HepG2 (cell line): ENCODE results near the gene ZP2. TPM values are rescaled to one million over a fixed set of nuclear protein-coding genes. Genes with fewer than 3 reads are reported as not detected.

Source experiments
- AKNA ChIP-seq: sonication (generic); formaldehyde crosslinking; IDR thresholded peaks from 2 replicates; pipeline ENCODE4 v1.4.0; 2020; ENCODE audit warnings: missing genetic modification reagents, borderline replicate concordance
- ARID5B ChIP-seq: IDR thresholded peaks from 2 replicates; pipeline ENCODE4 v1.4.0; 2020; ENCODE audit warnings: mild to moderate bottlenecking, missing genetic modification reagents
- KAT8 ChIP-seq: IDR thresholded peaks from 2 replicates; pipeline ENCODE4 v1.6.1; 2016; ENCODE audit warnings: missing genetic modification reagents, missing compliant biosample characterization
- PLSCR1 ChIP-seq: sonication (generic); formaldehyde crosslinking; IDR thresholded peaks from 2 replicates; pipeline ENCODE4 v1.5.0; 2020; ENCODE audit warnings: missing genetic modification reagents, mild to moderate bottlenecking, borderline replicate concordance
- PTBP1 ChIP-seq: fragments of 200-400 bp; formaldehyde crosslinking; IDR thresholded peaks from 2 replicates; pipeline ENCODE4 v1.6.1; 2018; ENCODE audit warnings: low read length, low read depth; ENCODE audit not compliant: poor library complexity, severe bottlenecking
- RNF2 ChIP-seq: fragments of 450-650 bp; conservative IDR thresholded peaks from 2 replicates; pipeline ENCODE4 v1.6.1; 2016; ENCODE audit warnings: low read depth
- SYNCRIP ChIP-seq: fragments of 200-400 bp; formaldehyde crosslinking; IDR thresholded peaks from 2 replicates; pipeline ENCODE4 v1.6.1; 2018; ENCODE audit warnings: mild to moderate bottlenecking, low read depth, low read length; ENCODE audit not compliant: insufficient read depth
- ZMYM3 ChIP-seq: sonication (generic); formaldehyde crosslinking; IDR thresholded peaks from 2 replicates; pipeline ENCODE4 v1.5.1; 2020; ENCODE audit warnings: mild to moderate bottlenecking, missing genetic modification reagents
- ZNF574 ChIP-seq: sonication (generic); formaldehyde crosslinking; IDR thresholded peaks from 2 replicates; pipeline ENCODE4 v1.4.0; 2020; ENCODE audit warnings: missing genetic modification reagents
- ZNF616 ChIP-seq: sonication (generic); formaldehyde crosslinking; IDR thresholded peaks from 2 replicates; pipeline ENCODE4 v1.5.0; 2020; ENCODE audit warnings: low read depth, mild to moderate bottlenecking, missing genetic modification reagents
- ZSCAN5A ChIP-seq: sonication (generic); formaldehyde crosslinking; IDR thresholded peaks from 2 replicates; pipeline ENCODE4 v1.8.0; 2022; ENCODE audit warnings: mild to moderate bottlenecking, missing genetic modification reagents, borderline replicate concordance
- polyA plus RNA-seq, 8 experiments: library from polyadenylated mRNA; depleted of rRNA in 3 of 8; stranded (reverse) in 7 of 8; unstranded in 1 of 8; fragments of >200 nt; fragmentation: Illumina TruSeq in 4 of 8; extraction: Trizol in 4 of 8; gene quantifications; 2 replicates each; pipeline versions ENCODE4 v1.2.1 to v1.2.3, GENCODE V29; 2011 to 2016; ENCODE audit warnings: low read depth in 4 of 8, missing spikeins in 1 of 8, mixed read lengths in 1 of 8; ENCODE audit not compliant: insufficient read depth in 1 of 8
- total RNA-seq, 5 experiments: library from RNA; depleted of rRNA; stranded (reverse); fragments of >200 nt; fragmentation: Illumina TruSeq; extraction: Trizol; gene quantifications; 2 replicates each; pipeline ENCODE4 v1.2.3, GENCODE V29; 2016; ENCODE audit warnings: low read depth in 1 of 5

ZP2 gene
- total and polyA plus RNA-seq, 2 of the 13 experiments (the other 11 are each of a cell fraction or from before 2014, with no cell fraction given): not detected

GRCh38 chr16:21158208-21159110, 52.9 kb downstream of the ZP2 start, which contains the start of gene LDAF1 (continued):
- TF ChIP-seq ARID5B (CRISPR knock-in tag) (peak; percentile 70; the same call in 1 of the 2 replicates), PLSCR1 (CRISPR knock-in tag) (no peak), ZNF616 (0 out of 2 replicates have a peak, but pooled peaks have one; percentile 34), ZMYM3 (CRISPR knock-in tag) (no peak; the same call in 1 of the 2 replicates), KAT8 (CRISPR knock-in tag) (peak; percentile 72), PTBP1 (peak; percentile 81), ZNF574 (CRISPR knock-in tag) (peak; percentile 67; the same call in 1 of the 2 replicates), ZSCAN5A (0 out of 2 replicates have a peak, but pooled peaks have one; percentile 27), RNF2 (no peak), AKNA (CRISPR knock-in tag) (no peak), SYNCRIP (no peak)
